Mesodermal cell (in vitro differentiated cells): ENCODE measurements around the gene SLC2A4RG.

Experiments used
- H3K27ac ChIP-seq: 2 replicates; pipeline ENCODE4 v1.7.0; 2013; ENCODE audit warnings: mild to moderate bottlenecking, low read depth, low read length, moderate library complexity; ENCODE audit not compliant: severe bottlenecking
- H3K36me3 ChIP-seq: 2 replicates; pipeline ENCODE4 v1.7.1; 2013; ENCODE audit warnings: mild to moderate bottlenecking, low read length, moderate library complexity; ENCODE audit not compliant: control insufficient read depth, insufficient read depth
- H3K4me1 ChIP-seq: one replicate; pipeline ENCODE4 v1.7.1; 2013; ENCODE audit warnings: mild to moderate bottlenecking, low read length; ENCODE audit not compliant: insufficient read depth, control insufficient read depth, poor library complexity, severe bottlenecking
- H3K4me3 ChIP-seq: 2 replicates; pipeline ENCODE4 v1.7.0; 2013; ENCODE audit warnings: low read length, control low read depth, mild to moderate bottlenecking; ENCODE audit not compliant: insufficient read depth, poor library complexity, severe bottlenecking; ENCODE audit errors: extremely low read depth
- H3K9me3 ChIP-seq: 2 replicates; pipeline ENCODE4 v1.7.1; 2013; ENCODE audit warnings: mild to moderate bottlenecking, low read length, moderate library complexity; ENCODE audit not compliant: control insufficient read depth
- WGBS, 2 experiments: methylation state at CpG; one replicate each; pipeline ENCODE4 v1.1.5; 2013; ENCODE audit warnings: missing lambda C conversion rate in 2 of 2; ENCODE audit not compliant: insufficient coverage in 2 of 2; 5-methylcytosine and 5-hydroxymethylcytosine counted together

The SLC2A4RG gene

DNA sequence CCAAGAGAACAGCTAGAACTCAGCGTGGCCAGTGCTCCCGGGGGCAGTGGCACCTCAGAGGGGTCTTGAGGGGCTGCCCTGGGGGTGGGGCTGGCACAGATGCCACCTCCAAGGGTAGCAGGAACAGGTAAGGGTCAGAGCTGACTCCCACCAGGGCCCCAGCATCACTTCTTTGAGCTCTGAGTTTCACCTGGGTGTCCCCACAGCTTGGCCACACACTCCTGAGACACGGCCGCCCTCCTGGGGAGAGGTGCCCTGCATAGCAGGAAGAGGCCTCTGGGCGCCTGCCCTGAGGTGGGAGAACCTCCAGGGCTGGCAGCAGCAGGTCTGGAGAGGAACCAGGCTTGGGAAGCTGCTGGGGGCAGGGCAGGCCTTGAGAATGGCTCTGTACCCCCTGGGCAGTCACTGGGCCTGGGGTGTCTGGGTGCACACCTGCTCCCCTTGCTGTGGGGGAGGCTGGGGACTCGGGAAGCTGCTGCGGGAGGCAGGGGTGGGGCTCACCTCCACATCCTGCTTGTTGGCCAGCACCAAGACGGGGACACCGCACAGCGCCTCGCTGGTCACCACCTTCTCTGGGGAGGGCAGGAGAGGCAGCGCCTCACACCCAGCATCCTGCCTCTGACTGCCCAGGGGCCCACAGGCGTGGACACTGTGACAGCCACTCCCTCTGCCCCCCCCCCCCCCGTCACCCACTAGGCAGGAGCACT, 38.1 kb upstream of the SLC2A4RG start:
- no peaks in the 10 kb centered on the region for H3K9me3 ChIP-seq
- peaks cover 36% of the 10 kb centered on the region for H3K36me3 ChIP-seq
- H3K27ac ChIP-seq = no peak overlapping the region
- 92% methylated on average over 10 to 12 of the region's 14 CpGs for WGBS, 2 experiments
- H3K4me1 ChIP-seq = peaks cover 31% of the 10 kb centered on the region
- H3K4me3 ChIP-seq = no peak overlapping the region

DNA sequence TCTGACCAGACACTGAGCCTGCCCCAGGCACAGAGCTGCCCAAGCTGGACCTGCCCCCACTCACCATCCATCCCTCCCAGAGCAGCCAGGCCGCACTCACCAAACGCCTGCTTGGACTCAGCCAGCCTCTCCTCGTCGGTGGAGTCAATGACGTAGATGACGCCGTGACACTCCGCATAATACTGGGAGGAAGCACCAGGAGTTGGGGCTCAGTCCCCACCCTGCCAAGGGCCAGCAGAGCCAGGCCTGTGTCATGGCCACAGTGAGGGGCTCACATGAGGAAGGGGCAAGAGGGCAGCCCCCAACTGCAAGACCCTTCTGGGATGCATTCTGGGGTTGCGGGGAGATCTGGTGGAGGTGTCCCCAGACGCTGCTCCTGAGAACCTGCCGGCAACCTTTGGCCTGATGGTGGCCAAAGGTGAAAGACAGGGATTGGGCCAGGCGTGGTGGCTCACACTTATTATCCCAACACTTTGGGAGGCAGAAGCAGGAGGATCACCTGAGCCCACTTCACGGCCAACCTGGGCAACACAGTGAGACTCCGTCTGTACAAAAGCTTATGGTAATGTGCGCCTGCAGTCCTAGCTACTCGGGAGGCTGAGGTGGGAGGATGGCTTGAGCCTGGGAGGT, 37.4 kb upstream of the SLC2A4RG start:
- H3K4me1 ChIP-seq = peaks cover 29% of the 10 kb centered on the region
- H3K4me3 ChIP-seq = no peak overlapping the region
- H3K27ac ChIP-seq = no peak overlapping the region
- no peaks in the 10 kb centered on the region for H3K9me3 ChIP-seq
- H3K36me3 ChIP-seq = peaks cover 39% of the 10 kb centered on the region
- 92 to 94% methylated on average over 16 of the region's 16 CpGs for WGBS, 2 experiments

GRCh38 chr20:63702751-63703470, 36.7 kb upstream of the SLC2A4RG start:
- H3K4me1 ChIP-seq = peaks cover 26% of the 10 kb centered on the region
- H3K36me3 ChIP-seq = peaks cover 39% of the 10 kb centered on the region
- H3K27ac ChIP-seq = no peak overlapping the region
- H3K4me3 ChIP-seq = no peak overlapping the region
- H3K9me3 ChIP-seq = no peaks in the 10 kb centered on the region
- 83 to 91% methylated on average over 12 of the region's 13 CpGs for WGBS, 2 experiments

DNA sequence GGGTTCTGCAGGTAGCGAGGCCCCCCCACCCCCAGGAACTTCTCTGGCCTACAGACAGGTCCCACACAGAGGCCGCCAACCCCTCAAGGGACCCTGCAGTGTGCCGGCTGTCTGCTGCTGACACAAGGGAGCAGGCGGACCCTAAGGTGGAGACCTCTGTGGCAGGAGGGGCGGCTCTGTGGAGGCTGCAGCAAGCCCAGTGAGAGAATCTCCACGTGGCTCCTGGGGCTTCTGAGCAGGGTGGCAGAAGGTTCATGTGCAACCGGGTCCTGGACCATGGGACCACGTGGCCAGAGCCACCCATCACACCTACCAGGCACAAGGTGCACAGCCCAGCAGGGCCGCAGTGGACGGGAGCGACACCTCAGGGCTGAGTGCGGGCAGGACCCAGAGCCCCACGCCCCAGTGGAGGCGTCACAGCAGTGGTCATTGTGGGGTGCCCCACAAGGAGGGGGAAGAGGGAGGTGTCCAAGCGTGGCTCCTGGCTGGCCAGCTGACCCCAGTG, 36.1 kb upstream of the SLC2A4RG start:
- Histone ChIP-seq H3K4me1 (peaks cover 20% of the 10 kb centered on the region), H3K9me3 (no peaks in the 10 kb centered on the region), H3K27ac (no peak overlapping the region), H3K36me3 (peaks cover 39% of the 10 kb centered on the region), H3K4me3 (no peak overlapping the region)
- WGBS, 2 experiments = 90 to 96% methylated on average over 8 to 14 of the region's 15 CpGs

DNA sequence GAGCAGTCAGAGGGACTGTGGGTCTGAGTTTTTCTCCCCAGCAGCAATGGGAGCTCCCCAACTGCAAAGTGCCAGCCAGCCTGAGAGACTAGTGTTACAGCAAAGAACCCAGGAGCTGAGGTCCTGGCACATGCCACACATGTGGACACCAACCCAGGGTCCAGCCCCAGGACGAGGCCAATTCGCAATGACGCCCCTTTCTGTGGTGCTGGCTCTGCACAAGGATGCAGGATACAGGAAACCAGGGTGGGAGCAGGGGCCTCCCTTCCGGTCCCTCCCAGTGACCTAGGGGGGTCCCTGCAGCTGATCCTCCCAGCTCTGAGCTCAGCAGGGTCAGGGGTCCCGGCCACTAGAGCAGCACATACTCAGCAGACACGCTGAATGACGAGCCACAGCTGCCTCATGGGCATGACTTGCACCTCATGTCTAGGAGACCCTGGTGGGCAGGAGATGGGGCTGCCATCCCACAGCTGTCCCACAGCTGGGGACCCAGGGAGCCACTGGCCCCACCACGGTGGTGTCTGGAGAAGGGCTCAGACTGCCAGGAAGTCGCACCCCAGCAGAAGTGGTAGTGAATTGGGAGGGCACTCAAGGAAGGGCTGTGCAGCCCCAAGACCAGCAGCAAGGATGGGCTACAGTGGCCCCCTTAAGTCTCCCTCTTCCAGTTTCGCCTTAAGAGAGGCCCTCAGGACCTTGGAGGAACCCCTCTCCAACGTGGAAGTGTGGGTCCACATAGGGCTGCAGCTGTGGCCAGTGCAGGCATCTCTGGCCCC, 35.4 kb upstream of the SLC2A4RG start:
- WGBS, 2 experiments = 94 to 98% methylated on average over 9 to 11 of the region's 11 CpGs
- H3K9me3 ChIP-seq = no peaks in the 10 kb centered on the region
- no peak overlapping the region for H3K27ac ChIP-seq
- peaks cover 13% of the 10 kb centered on the region for H3K4me1 ChIP-seq
- peaks cover 44% of the 10 kb centered on the region for H3K36me3 ChIP-seq
- no peak overlapping the region for H3K4me3 ChIP-seq

GRCh38 chr20:63704749-63705117, 34.8 kb upstream of the SLC2A4RG start:
- H3K27ac ChIP-seq = no peak overlapping the region
- H3K4me1 ChIP-seq = peaks cover 8% of the 10 kb centered on the region
- WGBS, 2 experiments = 86 to 95% methylated on average over 5 to 6 of the region's 6 CpGs
- peaks cover 48% of the 10 kb centered on the region for H3K36me3 ChIP-seq
- no peaks in the 10 kb centered on the region for H3K9me3 ChIP-seq
- no peak overlapping the region for H3K4me3 ChIP-seq

GRCh38 chr20:63705232-63706026, 34.1 kb upstream of the SLC2A4RG start:
- H3K9me3 ChIP-seq = no peaks in the 10 kb centered on the region
- H3K27ac ChIP-seq = no peak overlapping the region
- WGBS, 2 experiments = 89 to 99% methylated on average over 7 to 8 of the region's 8 CpGs
- no peak overlapping the region for H3K4me3 ChIP-seq
- H3K4me1 ChIP-seq = peaks cover 5% of the 10 kb centered on the region
- peaks cover 50% of the 10 kb centered on the region for H3K36me3 ChIP-seq

GRCh38 chr20:63706027-63706695, 33.4 kb upstream of the SLC2A4RG start:
- Histone ChIP-seq H3K36me3 (peaks cover 57% of the 10 kb centered on the region), H3K27ac (no peak overlapping the region), H3K4me3 (peak overlapping the region; percentile 92), H3K4me1 (peaks cover 5% of the 10 kb centered on the region), H3K9me3 (no peaks in the 10 kb centered on the region)
- WGBS, 2 experiments = 94 to 96% methylated on average over 9 of the region's 12 CpGs

- Histone ChIP-seq H3K9me3 (no peaks in the 10 kb centered on the region), H3K4me3 (peak overlapping the region; percentile 92), H3K27ac (peak overlapping the region; percentile 53), H3K4me1 (peaks cover 5% of the 10 kb centered on the region), H3K36me3 (peaks cover 66% of the 10 kb centered on the region)
- WGBS, 2 experiments = 9 to 11% methylated on average over 40 to 45 of the region's 56 CpGs
Measured at GRCh38 chr20:63706852-63707557, 32.6 kb upstream of the SLC2A4RG start.
